ENCODE measurements around the gene AP1M2. TPM values are rescaled to one million over a fixed set of nuclear protein-coding genes. Genes with fewer than 3 reads are reported as not detected.

The AP1M2 gene
- polyA plus RNA-seq (ENCODE audit: low read depth in 6 of 6) = under 1 TPM in 2 of 6 donors, not detected in 4; 0.66 to 0.94 TPM

DNA sequence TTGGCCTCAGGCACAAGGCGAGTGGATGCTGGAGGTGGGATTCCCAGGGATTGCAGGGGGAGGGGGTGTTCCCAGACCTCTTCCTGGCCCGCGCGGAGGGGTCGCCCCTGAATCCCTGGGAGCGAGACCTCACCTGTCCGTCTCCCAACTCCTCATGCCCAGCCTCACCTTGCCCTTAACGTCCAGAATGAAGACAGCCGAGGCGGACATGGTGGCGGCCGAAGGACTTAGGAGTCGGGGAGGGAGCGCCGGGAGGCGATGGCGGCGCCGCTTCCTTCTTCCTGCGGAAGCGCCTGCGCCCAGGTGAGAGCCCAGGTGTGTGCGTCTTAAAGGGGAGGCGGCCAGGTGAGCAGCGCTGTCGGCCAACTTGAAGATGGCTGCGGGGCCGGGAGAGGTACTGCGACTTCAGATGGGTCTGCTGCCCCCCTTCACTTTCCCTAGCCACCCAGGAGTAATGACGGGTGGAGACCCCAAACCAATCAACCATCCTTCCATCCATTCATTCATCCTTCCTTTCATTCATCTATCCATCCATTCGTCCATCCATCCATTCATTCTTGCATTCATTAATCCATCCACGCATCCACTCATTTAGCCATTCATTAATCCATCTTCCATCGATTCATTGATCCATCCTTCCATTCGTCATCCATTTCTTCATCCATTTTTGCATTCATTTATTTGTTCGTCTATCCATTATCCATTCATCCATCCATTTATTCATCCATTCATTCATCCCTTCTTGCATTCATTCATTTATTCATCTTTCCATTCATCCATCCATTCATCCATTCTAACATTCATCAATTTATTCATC lies at the start of gene AP1M2:
Gene AP1M2 (minus strand): TSS at position 291 of the 817 bp plus-strand sequence. CDS start 81 bp downstream, at position 210.
- H3K9me3 Mint-ChIP-seq = peaks cover 0 to 6% (median 0%) of the 10 kb centered on the region in 7 donors
- no peak for DNase-seq
- peaks cover 6 to 10% (median 9%) of the 10 kb centered on the region in 3 donors for H3K27me3 Mint-ChIP-seq
- H3K27ac Mint-ChIP-seq = peak within 1 kb of the TSS in 2 of 6 donors; percentile 1 to 23
- no peaks in the 10 kb centered on the region for H3K36me3 Mint-ChIP-seq
- peak within 1 kb of the TSS in 1 of 8 donors; percentile 13 for H3K4me3 Mint-ChIP-seq
- no peak for ATAC-seq (ENCODE audit: low read depth in 2 of 2)
- peaks cover 19 to 26% (median 21%) of the 10 kb centered on the region in 3 donors for H3K4me1 Mint-ChIP-seq

DNA sequence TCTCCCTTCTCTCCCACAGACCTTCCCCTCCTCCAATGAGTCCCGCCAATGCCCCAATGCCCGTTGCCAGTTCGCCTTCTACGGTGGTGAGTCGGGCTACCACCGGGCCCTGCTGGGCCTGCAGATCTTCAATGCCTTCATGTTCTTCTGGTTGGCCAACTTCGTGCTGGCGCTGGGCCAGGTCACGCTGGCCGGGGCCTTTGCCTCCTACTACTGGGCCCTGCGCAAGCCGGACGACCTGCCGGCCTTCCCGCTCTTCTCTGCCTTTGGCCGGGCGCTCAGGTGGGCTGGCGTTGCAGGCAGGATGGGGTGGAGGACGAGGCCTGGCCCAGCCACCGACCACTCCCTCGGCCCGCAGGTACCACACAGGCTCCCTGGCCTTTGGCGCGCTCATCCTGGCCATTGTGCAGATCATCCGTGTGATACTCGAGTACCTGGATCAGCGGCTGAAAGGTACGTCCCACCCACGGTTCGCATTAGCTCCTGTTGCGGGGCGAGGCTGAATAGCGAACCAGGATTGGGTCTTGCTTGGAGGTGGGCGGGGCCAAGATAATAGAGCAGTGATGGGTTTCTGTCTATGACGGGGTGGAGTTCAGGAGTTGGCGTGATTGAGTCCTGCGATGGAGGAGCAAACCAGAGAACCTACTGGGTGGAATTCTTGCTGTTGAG lies 49.3 kb upstream of the AP1M2 start:
- Mint-ChIP-seq H3K9me3 (peaks cover 0 to 2% (median 0%) of the 10 kb centered on the region in 7 donors), H3K27me3 (no peaks in the 10 kb centered on the region), H3K36me3 (peaks cover 11 to 22% of the 10 kb centered on the region in 2 donors), H3K4me3 (no peak overlapping the region), H3K27ac (peak overlapping the region in 5 of 6 donors; percentile 35 to 86 (median 64)), H3K4me1 (peaks cover 25 to 39% (median 29%) of the 10 kb centered on the region in 3 donors)
- ATAC-seq (ENCODE audit: low read depth in 2 of 2) (no peak), DNase-seq (no peak)

DNA sequence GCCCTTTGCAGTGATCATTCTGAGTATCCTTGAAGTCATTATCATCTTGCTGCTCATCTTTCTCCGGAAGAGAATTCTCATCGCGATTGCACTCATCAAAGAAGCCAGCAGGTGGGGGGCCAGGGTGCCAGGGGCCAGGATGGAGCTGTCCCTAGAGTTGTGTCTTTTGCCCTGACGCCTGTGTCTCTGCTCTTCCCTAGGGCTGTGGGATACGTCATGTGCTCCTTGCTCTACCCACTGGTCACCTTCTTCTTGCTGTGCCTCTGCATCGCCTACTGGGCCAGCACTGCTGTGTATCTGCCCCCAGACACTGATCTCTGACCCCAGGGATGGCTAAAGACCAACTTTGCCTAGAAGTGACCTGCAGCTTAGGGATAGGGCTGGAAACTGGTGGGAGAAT lies 47.9 kb upstream of the AP1M2 start:
- DNase-seq (no peak), ATAC-seq (ENCODE audit: low read depth in 2 of 2) (no peak)
- peaks cover 25 to 39% (median 26%) of the 10 kb centered on the region in 3 donors for H3K4me1 Mint-ChIP-seq
- peaks cover 0 to 2% (median 0%) of the 10 kb centered on the region in 7 donors for H3K9me3 Mint-ChIP-seq
- peak overlapping the region in 3 of 6 donors; percentile 26 to 60 (median 49) for H3K27ac Mint-ChIP-seq
- no peak overlapping the region for H3K4me3 Mint-ChIP-seq
- H3K36me3 Mint-ChIP-seq = peaks cover 11 to 22% of the 10 kb centered on the region in 2 donors
- H3K27me3 Mint-ChIP-seq = no peaks in the 10 kb centered on the region

DNA sequence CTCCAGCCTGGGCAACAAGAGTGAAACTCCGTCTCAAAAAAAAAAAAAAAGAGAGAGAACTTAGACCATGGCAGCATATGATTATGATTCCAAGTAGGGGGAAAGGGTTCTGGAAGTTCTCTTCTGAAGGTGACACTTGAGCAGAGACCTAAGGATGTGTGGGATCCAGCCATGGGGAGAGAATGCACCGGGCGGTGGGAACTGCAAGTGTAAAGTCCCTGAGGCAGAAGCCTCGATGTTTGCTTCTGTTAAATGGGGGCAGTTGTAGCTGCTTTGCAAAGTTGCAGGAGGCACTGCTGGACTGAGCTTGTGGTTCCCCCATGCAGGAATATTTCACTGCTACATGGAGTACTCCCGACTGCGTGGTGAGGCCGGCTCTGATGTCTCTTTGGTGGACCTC lies 47.3 kb upstream of the AP1M2 start:
- Mint-ChIP-seq H3K27ac (peak overlapping the region in 1 of 6 donors; percentile 26), H3K4me3 (no peak overlapping the region), H3K36me3 (peaks cover 11 to 22% of the 10 kb centered on the region in 2 donors), H3K27me3 (no peaks in the 10 kb centered on the region), H3K9me3 (peaks cover 0 to 2% (median 0%) of the 10 kb centered on the region in 7 donors), H3K4me1 (peaks cover 21 to 37% (median 23%) of the 10 kb centered on the region in 3 donors)
- ATAC-seq (ENCODE audit: low read depth in 2 of 2) (no peak), DNase-seq (no peak)

DNA sequence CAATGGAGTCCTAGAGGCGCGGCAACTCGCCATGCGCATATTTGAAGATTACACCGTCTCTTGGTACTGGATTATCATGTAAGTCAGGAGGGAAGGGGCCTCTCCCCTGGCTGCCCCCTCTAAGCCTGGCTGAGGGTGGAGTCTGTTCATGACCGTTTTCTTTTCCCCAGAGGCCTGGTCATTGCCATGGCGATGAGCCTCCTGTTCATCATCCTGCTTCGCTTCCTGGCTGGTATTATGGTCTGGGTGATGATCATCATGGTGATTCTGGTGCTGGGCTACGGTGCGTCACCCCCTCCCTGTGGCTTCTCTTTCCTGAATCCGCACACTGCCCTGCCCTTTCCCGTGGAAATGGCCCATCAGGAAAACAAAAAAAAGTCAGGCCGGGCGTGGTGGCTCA lies 44.8 kb upstream of the AP1M2 start:
- DNase-seq (no peak), ATAC-seq (ENCODE audit: low read depth in 2 of 2) (no peak)
- H3K27me3 Mint-ChIP-seq = no peaks in the 10 kb centered on the region
- no peaks in the 10 kb centered on the region for H3K9me3 Mint-ChIP-seq
- H3K27ac Mint-ChIP-seq = peak overlapping the region in 3 of 6 donors; percentile 56 to 91 (median 65)
- H3K36me3 Mint-ChIP-seq = peaks cover 6 to 10% of the 10 kb centered on the region in 2 donors
- H3K4me3 Mint-ChIP-seq = no peak overlapping the region
- peaks cover 9 to 26% (median 15%) of the 10 kb centered on the region in 3 donors for H3K4me1 Mint-ChIP-seq

DNA sequence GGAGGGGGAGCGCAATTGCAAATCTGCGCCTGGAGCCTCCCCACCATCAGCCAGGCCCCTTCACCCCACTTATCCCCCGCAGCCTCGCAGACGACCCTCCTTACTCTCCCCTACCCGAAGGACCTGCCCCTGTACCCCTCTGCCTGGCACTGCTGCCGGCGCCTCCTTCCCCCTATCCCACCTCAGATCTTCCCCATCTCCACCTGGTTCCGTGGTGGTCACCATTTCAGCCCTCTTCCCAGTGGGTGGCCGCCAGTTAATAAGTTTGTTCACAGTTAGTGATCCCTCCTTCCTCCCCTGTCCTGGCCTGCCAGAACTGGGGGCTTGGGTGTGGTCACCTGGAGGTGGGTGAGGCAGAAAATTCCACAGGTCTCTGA lies 38.6 kb upstream of the AP1M2 start:
- no peak for DNase-seq
- Mint-ChIP-seq H3K27me3 (no peaks in the 10 kb centered on the region), H3K36me3 (peaks cover 0 to 8% of the 10 kb centered on the region in 2 donors), H3K4me3 (peak overlapping the region in 1 of 8 donors; percentile 23), H3K27ac (peak overlapping the region in 2 of 6 donors; percentile 62 to 75), H3K4me1 (peaks cover 32 to 44% (median 43%) of the 10 kb centered on the region in 3 donors), H3K9me3 (no peaks in the 10 kb centered on the region)
- ATAC-seq (ENCODE audit: low read depth in 2 of 2) = no peak

DNA sequence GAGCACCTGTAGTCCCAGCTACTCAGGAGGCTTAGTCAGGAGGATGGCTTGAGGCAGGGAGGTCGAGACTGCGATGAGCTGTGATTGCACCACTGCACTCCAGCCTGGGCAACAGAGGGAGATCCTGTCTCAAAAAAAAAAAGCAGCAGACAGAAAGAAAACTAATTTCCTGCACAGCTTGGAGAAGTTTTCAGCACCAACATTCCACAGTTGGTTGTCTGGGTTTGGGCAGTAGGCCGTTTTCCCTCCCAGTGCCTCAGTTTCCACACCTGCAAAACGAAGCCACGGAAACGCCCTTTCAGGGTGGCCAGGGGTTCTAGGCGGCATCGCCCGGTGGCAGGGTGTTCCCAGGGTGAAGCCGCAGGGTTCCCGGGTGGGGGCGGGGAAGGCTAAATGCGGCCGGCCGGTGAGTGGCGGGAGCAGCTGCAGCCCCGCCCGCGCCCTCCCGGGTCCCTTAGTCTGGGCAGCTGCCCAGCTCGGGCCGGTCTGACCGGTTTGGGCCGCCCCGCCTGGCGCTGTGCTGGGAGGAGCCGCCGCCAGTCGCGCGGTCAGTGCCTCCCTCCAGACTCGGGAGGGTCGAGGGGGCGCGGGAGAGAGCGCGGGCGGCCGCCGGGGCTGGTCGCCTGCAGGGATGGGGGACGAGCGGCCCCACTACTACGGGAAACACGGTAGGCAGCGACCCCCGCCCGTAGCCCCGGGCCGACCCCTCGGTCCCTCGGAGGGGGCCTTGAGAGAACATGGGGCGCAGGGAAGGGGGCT lies 38.1 kb upstream of the AP1M2 start, which contains the start of gene SLC44A2:
Gene SLC44A2 (plus strand): TSS at position 551 of the 759 bp plus-strand sequence. CDS start 81 bp downstream, at position 632.
- no peaks in the 10 kb centered on the region for H3K9me3 Mint-ChIP-seq
- no peaks in the 10 kb centered on the region for H3K27me3 Mint-ChIP-seq
- ATAC-seq (ENCODE audit: low read depth in 2 of 2) (no peak), DNase-seq (no peak)
- peaks cover 34 to 48% (median 47%) of the 10 kb centered on the region in 3 donors for H3K4me1 Mint-ChIP-seq
- H3K36me3 Mint-ChIP-seq = peaks cover 0 to 8% of the 10 kb centered on the region in 2 donors
- H3K27ac Mint-ChIP-seq = peak within 1 kb of the TSS in 5 of 6 donors; percentile 62 to 92 (median 75)
- peak within 1 kb of the TSS in 3 of 8 donors; percentile 12 to 63 (median 23) for H3K4me3 Mint-ChIP-seq

DNA sequence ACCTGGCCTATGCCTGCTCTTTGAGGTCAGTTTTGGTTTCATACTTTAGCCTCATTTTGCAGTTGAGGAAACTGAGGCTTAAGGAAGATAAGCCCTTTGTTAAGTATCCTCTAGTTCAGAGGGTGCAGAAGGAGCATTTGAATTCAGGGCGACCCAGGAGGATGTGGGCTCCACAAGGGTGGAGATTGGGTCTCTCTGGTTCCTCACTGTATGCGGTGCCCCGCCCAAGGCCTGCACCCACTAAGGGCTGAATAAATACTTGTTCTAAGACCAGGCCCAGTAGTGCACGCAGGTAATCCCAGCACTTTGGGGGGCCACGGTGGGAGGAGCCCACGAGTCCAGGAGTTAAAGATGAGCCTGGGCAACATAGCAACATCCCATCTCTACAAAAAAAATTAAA lies 37.5 kb upstream of the AP1M2 start:
- Mint-ChIP-seq H3K27ac (peak overlapping the region in 4 of 6 donors; percentile 10 to 91 (median 63)), H3K27me3 (no peaks in the 10 kb centered on the region), H3K36me3 (peaks cover 0 to 8% of the 10 kb centered on the region in 2 donors), H3K4me3 (peak overlapping the region in 1 of 8 donors; percentile 9), H3K4me1 (peaks cover 34 to 52% (median 47%) of the 10 kb centered on the region in 3 donors), H3K9me3 (no peaks in the 10 kb centered on the region)
- no peak for DNase-seq
- peak in 1 of 2 donors; percentile 23 for ATAC-seq (ENCODE audit: low read depth in 2 of 2)

DNA sequence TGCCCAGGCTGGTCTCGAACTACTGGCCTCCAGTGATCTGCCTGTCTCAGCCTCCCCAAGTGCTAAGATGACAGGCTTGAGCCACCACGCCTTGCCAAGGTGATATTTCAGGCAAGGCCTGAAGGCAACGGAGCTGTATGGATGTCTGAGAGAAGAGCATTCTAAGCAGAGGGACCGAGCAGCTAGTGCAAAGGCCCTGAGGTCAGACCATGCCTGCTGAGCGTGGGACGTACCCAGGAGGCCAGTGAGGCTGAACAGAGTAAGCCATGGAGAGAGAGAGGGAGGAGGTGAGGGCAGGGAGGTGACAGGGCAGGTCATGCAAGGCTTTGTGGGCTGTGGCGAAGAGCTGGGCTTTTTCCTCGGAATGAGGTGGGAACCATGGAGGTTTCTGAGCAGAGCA lies 34.9 kb upstream of the AP1M2 start:
- Mint-ChIP-seq H3K9me3 (no peaks in the 10 kb centered on the region), H3K4me3 (peak overlapping the region in 3 of 8 donors; percentile 37 to 58 (median 47)), H3K27me3 (no peaks in the 10 kb centered on the region), H3K4me1 (peaks cover 38 to 71% (median 53%) of the 10 kb centered on the region in 3 donors), H3K27ac (peak overlapping the region in 5 of 6 donors; percentile 62 to 97 (median 87)), H3K36me3 (peaks cover 0 to 8% of the 10 kb centered on the region in 2 donors)
- no peak for ATAC-seq (ENCODE audit: low read depth in 2 of 2)
- no peak for DNase-seq

DNA sequence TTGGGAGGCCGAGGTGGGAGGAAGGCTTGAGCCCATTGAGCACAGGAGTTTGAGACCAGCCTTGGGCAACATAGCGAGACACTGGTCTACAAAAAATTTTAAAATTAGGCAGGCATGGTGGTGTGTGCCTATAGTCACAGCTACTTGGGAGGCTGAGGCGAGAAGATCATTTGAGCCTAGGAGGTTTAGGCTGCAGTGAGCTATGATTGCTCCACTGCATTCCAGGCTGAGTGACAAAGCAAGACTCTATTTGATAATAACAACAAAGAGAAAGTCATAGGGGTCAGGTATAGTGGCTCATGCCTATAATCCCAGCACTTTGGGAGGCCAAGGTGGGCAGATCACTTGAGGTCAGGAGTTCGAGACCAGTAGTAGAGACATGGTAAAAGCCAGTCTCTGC lies 33.7 kb upstream of the AP1M2 start:
- H3K9me3 Mint-ChIP-seq = no peaks in the 10 kb centered on the region

DNA sequence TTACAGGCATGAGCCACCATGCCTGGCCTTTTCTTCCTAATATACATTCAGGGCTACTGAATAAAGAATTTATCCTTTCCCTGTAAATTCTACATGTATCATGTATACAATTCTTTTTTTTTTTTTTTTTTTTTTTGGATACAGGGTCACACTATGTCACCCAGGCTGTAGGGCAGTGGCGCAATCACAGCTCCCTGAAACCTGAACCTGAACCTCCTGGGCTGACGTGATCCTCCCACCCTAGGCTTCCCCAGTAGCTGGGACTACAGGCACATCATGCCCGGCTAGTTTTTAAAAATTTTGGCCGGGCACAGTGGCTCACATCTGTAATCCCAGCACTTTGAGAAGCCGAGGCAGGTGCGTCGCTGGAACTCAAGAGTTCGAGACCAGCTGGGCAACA lies 31.7 kb upstream of the AP1M2 start:
- Mint-ChIP-seq H3K27ac (peak overlapping the region in 4 of 6 donors; percentile 70 to 92 (median 78)), H3K36me3 (peaks cover 0 to 8% of the 10 kb centered on the region in 2 donors), H3K9me3 (no peaks in the 10 kb centered on the region), H3K27me3 (no peaks in the 10 kb centered on the region), H3K4me3 (peak overlapping the region in 1 of 8 donors; percentile 37), H3K4me1 (peaks cover 34 to 79% (median 56%) of the 10 kb centered on the region in 3 donors)
- ATAC-seq (ENCODE audit: low read depth in 2 of 2) = no peak
- DNase-seq = no peak

More for the DNA sequence above, 33.7 kb upstream of the AP1M2 start:
- Mint-ChIP-seq H3K4me3 (peak overlapping the region in 4 of 8 donors; percentile 5 to 52 (median 6)), H3K36me3 (peaks cover 0 to 8% of the 10 kb centered on the region in 2 donors), H3K27ac (peak overlapping the region in 3 of 6 donors; percentile 75 to 83 (median 76)), H3K27me3 (no peaks in the 10 kb centered on the region), H3K4me1 (peaks cover 37 to 78% (median 57%) of the 10 kb centered on the region in 3 donors)
- ATAC-seq (ENCODE audit: low read depth in 2 of 2) = no peak
- no peak for DNase-seq

DNA sequence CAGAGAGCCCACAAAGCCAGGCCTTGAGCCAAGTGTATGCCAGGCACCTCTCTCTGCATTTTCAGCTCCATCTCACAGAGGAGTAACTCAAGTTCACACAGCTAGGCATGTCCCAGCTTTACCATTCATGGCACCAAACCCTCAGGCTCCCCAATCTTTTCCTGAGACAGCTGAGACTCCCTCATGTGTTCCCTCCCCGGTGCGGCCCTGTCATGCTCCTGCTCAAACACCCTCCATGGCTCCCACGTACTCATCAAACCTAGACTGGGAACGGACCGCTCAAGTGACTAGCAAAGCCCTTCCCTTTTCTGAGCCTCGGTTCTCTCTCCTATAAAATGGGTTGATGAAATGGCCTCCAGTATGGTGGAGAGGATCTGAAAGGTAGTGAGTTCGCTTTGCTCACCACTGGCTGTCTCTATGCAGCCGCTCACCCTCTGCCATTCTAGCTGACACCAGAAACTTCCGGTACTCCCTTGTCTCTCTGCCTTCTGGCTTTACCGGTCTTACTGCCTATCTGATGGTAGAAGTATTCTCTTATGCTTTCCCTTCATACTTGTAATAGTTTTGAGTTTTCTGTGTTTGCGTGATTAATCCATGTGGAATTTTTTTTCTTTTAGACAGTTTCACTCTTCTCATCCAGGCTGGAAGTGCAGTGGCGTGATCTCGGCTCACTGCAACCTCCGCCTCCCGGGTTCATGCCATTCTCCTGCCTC lies 30.5 kb upstream of the AP1M2 start:
- H3K36me3 Mint-ChIP-seq = peaks cover 0 to 8% of the 10 kb centered on the region in 2 donors
- DNase-seq = no peak
- peak overlapping the region in 7 of 8 donors; percentile 11 to 57 (median 35) for H3K4me3 Mint-ChIP-seq
- no peaks in the 10 kb centered on the region for H3K27me3 Mint-ChIP-seq
- H3K27ac Mint-ChIP-seq = peak overlapping the region; percentile 51 to 97 (median 88)
- H3K4me1 Mint-ChIP-seq = peaks cover 38 to 80% (median 56%) of the 10 kb centered on the region in 3 donors
- no peaks in the 10 kb centered on the region for H3K9me3 Mint-ChIP-seq
- ATAC-seq (ENCODE audit: low read depth in 2 of 2) = no peak
